NB4 (cell line): ENCODE measurements around the gene PHLDB3.

Experiments used
- DNase-seq: peaks from one replicate; pipeline ENCODE4 v3.0.0; 2010; ENCODE audit warnings: low read depth
- H3K4me3 ChIP-seq: one replicate; pipeline ENCODE4 v1.5.1; 2011; ENCODE audit warnings: mild to moderate bottlenecking, low read depth, low read length, moderate library complexity
- CTCF ChIP-seq: IDR thresholded peaks from one replicate; pipeline ENCODE4 v1.5.1; 2012; ENCODE audit warnings: low read depth, low read length
- MAX ChIP-seq: IDR thresholded peaks from 2 replicates; pipeline ENCODE4 v1.6.1; 2011; ENCODE audit warnings: low read depth, low read length

Gene PHLDB3

GRCh38 chr19:43425567-43426392 lies 78.8 kb downstream of the PHLDB3 start:
- peak; percentile 39 for TF ChIP-seq CTCF
- no peak for TF ChIP-seq MAX
- H3K4me3 ChIP-seq, result no peak overlapping the region
- DNase-seq, result peak; percentile 26
